HL-60 (cell line): ENCODE measurements around the gene ZNF277.

ENCODE experiments used
- DNase-seq, 2 experiments: peaks; one replicate each; pipeline ENCODE4 v3.0.0-alpha.2; 2010 to 2020; ENCODE audit warnings: low read depth in 1 of 2, low spot score in 1 of 2
- H3K27ac ChIP-seq: fragments of 250-450 bp; sonication (Bioruptor Pico); replicated peaks from 2 replicates; pipeline ENCODE4 v1.5.1; 2020; ENCODE audit warnings: mild to moderate bottlenecking, moderate library complexity
- H3K27me3 ChIP-seq: fragments of 250-450 bp; sonication (Bioruptor Pico); 2 replicates; pipeline ENCODE4 v1.5.1; 2021; ENCODE audit warnings: mild to moderate bottlenecking, moderate library complexity; ENCODE audit not compliant: insufficient read depth, poor library complexity, severe bottlenecking
- H3K4me3 ChIP-seq: replicated peaks from 2 replicates; pipeline ENCODE4 v1.5.1; 2011; ENCODE audit warnings: mild to moderate bottlenecking, control low read depth, low read length; ENCODE audit not compliant: insufficient read depth
- GABPA ChIP-seq: IDR thresholded peaks from 2 replicates; pipeline ENCODE4 v1.6.1; 2012; ENCODE audit warnings: low read depth
- POLR2AphosphoS5 ChIP-seq: IDR thresholded peaks from 2 replicates; pipeline ENCODE4 v1.6.1; 2012; ENCODE audit warnings: low read depth
- SPI1 ChIP-seq: IDR thresholded peaks from 2 replicates; pipeline ENCODE4 v1.6.1; 2012; ENCODE audit warnings: low read depth, mild to moderate bottlenecking, borderline replicate concordance
- TF ChIP-seq, protein P1 (sequence below): IDR thresholded peaks from 2 replicates; pipeline ENCODE4 v1.6.1; 2012; ENCODE audit warnings: low read depth; ENCODE audit not compliant: insufficient replicate concordance
- TF ChIP-seq, protein P2 (sequence below): IDR thresholded peaks from one replicate; pipeline ENCODE4 v1.5.1; 2011; ENCODE audit warnings: low read length, control low read depth, inconsistent platforms; ENCODE audit not compliant: insufficient read depth

ZNF277 gene

DNA sequence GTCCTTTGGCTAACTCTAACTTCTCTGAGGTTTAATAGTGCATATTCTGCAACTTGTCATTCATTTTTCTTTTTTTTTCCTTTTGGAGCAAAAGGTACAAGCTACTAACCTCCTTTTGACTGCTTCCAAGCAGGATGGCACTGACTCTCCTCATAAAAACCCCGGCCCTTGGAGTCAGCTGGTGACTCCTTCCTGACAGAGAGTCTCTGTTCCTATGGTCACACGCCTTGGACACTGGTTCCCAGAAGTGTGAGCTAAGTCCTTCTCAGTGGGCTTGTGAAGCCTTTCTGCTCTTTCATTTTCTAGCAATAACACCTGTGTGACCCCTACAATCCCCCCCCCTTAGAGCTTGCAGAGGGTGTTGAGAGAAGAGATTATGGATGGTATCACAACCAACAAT, 22.0 kb upstream of the ZNF277 start:
- no peak overlapping the region for H3K27ac ChIP-seq
- no peak overlapping the region for H3K4me3 ChIP-seq
- no peaks in the 10 kb centered on the region for H3K27me3 ChIP-seq
- DNase-seq: no peak
- TF ChIP-seq, protein P1, sequence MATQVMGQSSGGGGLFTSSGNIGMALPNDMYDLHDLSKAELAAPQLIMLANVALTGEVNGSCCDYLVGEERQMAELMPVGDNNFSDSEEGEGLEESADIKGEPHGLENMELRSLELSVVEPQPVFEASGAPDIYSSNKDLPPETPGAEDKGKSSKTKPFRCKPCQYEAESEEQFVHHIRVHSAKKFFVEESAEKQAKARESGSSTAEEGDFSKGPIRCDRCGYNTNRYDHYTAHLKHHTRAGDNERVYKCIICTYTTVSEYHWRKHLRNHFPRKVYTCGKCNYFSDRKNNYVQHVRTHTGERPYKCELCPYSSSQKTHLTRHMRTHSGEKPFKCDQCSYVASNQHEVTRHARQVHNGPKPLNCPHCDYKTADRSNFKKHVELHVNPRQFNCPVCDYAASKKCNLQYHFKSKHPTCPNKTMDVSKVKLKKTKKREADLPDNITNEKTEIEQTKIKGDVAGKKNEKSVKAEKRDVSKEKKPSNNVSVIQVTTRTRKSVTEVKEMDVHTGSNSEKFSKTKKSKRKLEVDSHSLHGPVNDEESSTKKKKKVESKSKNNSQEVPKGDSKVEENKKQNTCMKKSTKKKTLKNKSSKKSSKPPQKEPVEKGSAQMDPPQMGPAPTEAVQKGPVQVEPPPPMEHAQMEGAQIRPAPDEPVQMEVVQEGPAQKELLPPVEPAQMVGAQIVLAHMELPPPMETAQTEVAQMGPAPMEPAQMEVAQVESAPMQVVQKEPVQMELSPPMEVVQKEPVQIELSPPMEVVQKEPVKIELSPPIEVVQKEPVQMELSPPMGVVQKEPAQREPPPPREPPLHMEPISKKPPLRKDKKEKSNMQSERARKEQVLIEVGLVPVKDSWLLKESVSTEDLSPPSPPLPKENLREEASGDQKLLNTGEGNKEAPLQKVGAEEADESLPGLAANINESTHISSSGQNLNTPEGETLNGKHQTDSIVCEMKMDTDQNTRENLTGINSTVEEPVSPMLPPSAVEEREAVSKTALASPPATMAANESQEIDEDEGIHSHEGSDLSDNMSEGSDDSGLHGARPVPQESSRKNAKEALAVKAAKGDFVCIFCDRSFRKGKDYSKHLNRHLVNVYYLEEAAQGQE: no peak
- TF ChIP-seq SPI1: no peak
- no peak for TF ChIP-seq GABPA
- TF ChIP-seq, protein P2, sequence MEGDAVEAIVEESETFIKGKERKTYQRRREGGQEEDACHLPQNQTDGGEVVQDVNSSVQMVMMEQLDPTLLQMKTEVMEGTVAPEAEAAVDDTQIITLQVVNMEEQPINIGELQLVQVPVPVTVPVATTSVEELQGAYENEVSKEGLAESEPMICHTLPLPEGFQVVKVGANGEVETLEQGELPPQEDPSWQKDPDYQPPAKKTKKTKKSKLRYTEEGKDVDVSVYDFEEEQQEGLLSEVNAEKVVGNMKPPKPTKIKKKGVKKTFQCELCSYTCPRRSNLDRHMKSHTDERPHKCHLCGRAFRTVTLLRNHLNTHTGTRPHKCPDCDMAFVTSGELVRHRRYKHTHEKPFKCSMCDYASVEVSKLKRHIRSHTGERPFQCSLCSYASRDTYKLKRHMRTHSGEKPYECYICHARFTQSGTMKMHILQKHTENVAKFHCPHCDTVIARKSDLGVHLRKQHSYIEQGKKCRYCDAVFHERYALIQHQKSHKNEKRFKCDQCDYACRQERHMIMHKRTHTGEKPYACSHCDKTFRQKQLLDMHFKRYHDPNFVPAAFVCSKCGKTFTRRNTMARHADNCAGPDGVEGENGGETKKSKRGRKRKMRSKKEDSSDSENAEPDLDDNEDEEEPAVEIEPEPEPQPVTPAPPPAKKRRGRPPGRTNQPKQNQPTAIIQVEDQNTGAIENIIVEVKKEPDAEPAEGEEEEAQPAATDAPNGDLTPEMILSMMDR: no peak
- no peak for TF ChIP-seq POLR2AphosphoS5

DNA sequence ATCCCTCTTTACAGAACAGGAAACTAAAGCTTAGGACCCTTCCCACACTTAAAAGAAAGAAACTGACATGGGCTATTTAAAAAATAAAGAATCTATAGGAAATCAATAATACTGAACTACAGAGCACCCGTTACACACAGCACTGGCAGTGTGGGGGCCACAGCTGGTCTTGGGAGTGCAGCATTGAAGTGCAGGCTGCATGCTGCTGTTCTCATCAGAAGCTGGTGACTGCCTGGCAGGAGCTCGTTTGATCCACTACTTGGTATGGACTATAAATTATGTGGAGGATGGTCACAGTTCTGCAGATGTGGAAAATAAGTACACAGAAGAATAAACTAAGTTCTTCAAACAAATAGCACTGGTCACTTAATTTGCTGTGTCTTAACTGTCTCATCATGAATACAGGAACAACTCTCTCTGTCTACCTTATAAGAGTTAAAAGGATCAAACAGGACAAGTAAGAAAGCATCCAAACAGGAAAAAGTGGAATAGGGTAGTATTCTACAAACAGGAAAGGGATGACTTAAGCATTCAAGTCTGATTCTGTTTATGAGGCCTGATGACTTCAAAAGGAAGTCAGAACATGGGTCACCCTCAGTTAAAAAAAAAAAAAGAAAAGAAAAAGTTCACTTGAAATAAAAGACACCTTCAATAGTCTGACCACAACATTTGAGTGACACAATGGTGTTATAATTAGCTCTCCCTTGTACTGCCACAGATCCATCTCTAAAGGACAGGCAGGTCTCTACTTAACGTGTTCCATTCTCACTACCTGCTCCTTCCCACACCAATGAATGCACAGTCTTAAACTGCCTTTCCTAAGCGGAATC, 21.3 kb upstream of the ZNF277 start:
- H3K4me3 ChIP-seq: no peak overlapping the region
- no peak overlapping the region for H3K27ac ChIP-seq
- TF ChIP-seq, protein P1: no peak
- TF ChIP-seq POLR2AphosphoS5 (no peak), GABPA (no peak), SPI1 (no peak)
- TF ChIP-seq, protein P2: no peak
- DNase-seq: no peak
- H3K27me3 ChIP-seq: no peaks in the 10 kb centered on the region

DNA sequence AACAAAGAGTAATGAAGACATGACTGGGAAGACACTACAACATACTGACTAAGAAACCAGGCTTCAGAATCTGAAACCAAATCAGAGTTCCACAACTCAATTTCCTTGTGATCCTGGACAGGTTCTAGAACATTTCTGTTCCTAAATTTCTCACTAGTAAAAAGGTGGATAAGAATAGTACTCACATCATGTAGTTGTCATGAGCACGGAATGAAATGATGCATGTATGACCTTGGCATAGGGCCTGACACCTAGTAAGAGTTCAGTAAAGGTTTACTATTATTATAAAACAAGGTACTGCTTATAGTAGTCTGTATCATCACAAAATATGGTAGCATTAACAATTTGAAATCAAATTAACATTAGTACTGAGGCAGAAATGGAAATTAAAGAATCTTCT, 20.2 kb upstream of the ZNF277 start:
- Histone ChIP-seq H3K27ac (no peak overlapping the region), H3K27me3 (no peaks in the 10 kb centered on the region), H3K4me3 (no peak overlapping the region)
- no peak for TF ChIP-seq SPI1
- no peak for TF ChIP-seq GABPA
- no peak for TF ChIP-seq POLR2AphosphoS5
- TF ChIP-seq, protein P1: no peak
- TF ChIP-seq, protein P2: no peak
- no peak for DNase-seq
